HepG2 (cell line): ENCODE results near the gene PPP2R5D. TPM values are rescaled to one million over a fixed set of nuclear protein-coding genes. Genes with fewer than 3 reads are reported as not detected.

Experiments
- DR1 ChIP-seq: sonication (generic); formaldehyde crosslinking; IDR thresholded peaks from 2 replicates; pipeline ENCODE4 v1.8.0; 2021; ENCODE audit warnings: mild to moderate bottlenecking, missing genetic modification reagents, inconsistent platforms
- EED ChIP-seq: sonication (generic); formaldehyde crosslinking; IDR thresholded peaks from 2 replicates; pipeline ENCODE4 v1.5.0; 2020; ENCODE audit warnings: mild to moderate bottlenecking, missing genetic modification reagents
- JARID2 ChIP-seq: sonication (generic); formaldehyde crosslinking; IDR thresholded peaks from 2 replicates; pipeline ENCODE4 v1.8.1; 2023; ENCODE audit warnings: missing genetic modification reagents, inconsistent platforms; ENCODE audit not compliant: insufficient replicate concordance
- KDM5A ChIP-seq: fragments of 200-600 bp; sonication (generic); IDR thresholded peaks from 2 replicates; pipeline ENCODE4 v1.7.0; 2018; ENCODE audit warnings: antibody characterized with exemption, mild to moderate bottlenecking, low read length, borderline replicate concordance
- MAZ ChIP-seq, 2 experiments: sonication (generic) in 1 of 2; formaldehyde crosslinking in 1 of 2; IDR thresholded peaks; 2 replicates each; pipeline versions ENCODE4 v1.5.0 to v1.6.1; 2012 to 2020; ENCODE audit warnings: low read depth in 2 of 2, mild to moderate bottlenecking in 2 of 2, borderline replicate concordance in 1 of 2, improper control_type of control experiment in 1 of 2, low read length in 1 of 2, missing genetic modification reagents in 1 of 2, moderate library complexity in 1 of 2
- NRL ChIP-seq: sonication (generic); formaldehyde crosslinking; IDR thresholded peaks from 2 replicates; pipeline ENCODE4 v1.5.0; 2020; ENCODE audit warnings: missing genetic modification reagents, mild to moderate bottlenecking, moderate library complexity, borderline replicate concordance
- SAFB2 ChIP-seq: sonication (generic); formaldehyde crosslinking; IDR thresholded peaks from 2 replicates; pipeline ENCODE4 v1.5.1; 2020; ENCODE audit warnings: missing genetic modification reagents, low read depth, mild to moderate bottlenecking, borderline replicate concordance
- SIN3B ChIP-seq: fragments of 150-350 bp; IDR thresholded peaks from 2 replicates; pipeline ENCODE4 v1.6.1; 2014; ENCODE audit warnings: low read length
- SNAI1 ChIP-seq: sonication (generic); formaldehyde crosslinking; IDR thresholded peaks from 2 replicates; pipeline ENCODE4 v1.5.0; 2020; ENCODE audit warnings: mild to moderate bottlenecking, missing genetic modification reagents, borderline replicate concordance
- TBX2 ChIP-seq: sonication (generic); formaldehyde crosslinking; IDR thresholded peaks from 2 replicates; pipeline ENCODE4 v1.5.0; 2020; ENCODE audit warnings: missing genetic modification reagents, mild to moderate bottlenecking, borderline replicate concordance
- YY1 ChIP-seq: IDR thresholded peaks from 2 replicates; pipeline ENCODE4 v1.6.1; 2011; ENCODE audit warnings: low read length, low read depth, moderate library complexity, mild to moderate bottlenecking; ENCODE audit not compliant: insufficient read depth, insufficient replicate concordance
- ZBTB2 ChIP-seq: sonication (generic); formaldehyde crosslinking; IDR thresholded peaks from 2 replicates; pipeline ENCODE4 v1.8.0; 2022; ENCODE audit warnings: low read depth, missing genetic modification reagents
- ZBTB44 ChIP-seq: sonication (generic); formaldehyde crosslinking; IDR thresholded peaks from 2 replicates; pipeline ENCODE4 v1.4.0; 2020; ENCODE audit warnings: missing genetic modification reagents
- ZFP41 ChIP-seq: sonication (generic); formaldehyde crosslinking; IDR thresholded peaks from 2 replicates; pipeline ENCODE4 v1.4.0; 2020; ENCODE audit warnings: mild to moderate bottlenecking, missing genetic modification reagents, borderline replicate concordance
- ZHX1 ChIP-seq: sonication (generic); formaldehyde crosslinking; IDR thresholded peaks from 2 replicates; pipeline ENCODE4 v1.8.1; 2022; ENCODE audit warnings: low read depth, mild to moderate bottlenecking, missing genetic modification reagents
- ZNF225 ChIP-seq: sonication (generic); formaldehyde crosslinking; IDR thresholded peaks from 2 replicates; pipeline ENCODE4 v1.4.0; 2020; ENCODE audit warnings: mild to moderate bottlenecking, missing genetic modification reagents
- ZNF263 ChIP-seq: sonication (generic); formaldehyde crosslinking; IDR thresholded peaks from 2 replicates; pipeline ENCODE4 v1.4.0; 2020; ENCODE audit warnings: missing genetic modification reagents
- ZNF329 ChIP-seq: sonication (generic); formaldehyde crosslinking; IDR thresholded peaks from 2 replicates; pipeline ENCODE4 v1.9.0; 2021; ENCODE audit warnings: low read depth, mild to moderate bottlenecking, missing genetic modification reagents
- ZNF567 ChIP-seq: sonication (generic); formaldehyde crosslinking; IDR thresholded peaks from 2 replicates; pipeline ENCODE4 v1.8.1; 2023; ENCODE audit warnings: mild to moderate bottlenecking, missing genetic modification reagents, borderline replicate concordance
- ZNF598 ChIP-seq: sonication (generic); formaldehyde crosslinking; IDR thresholded peaks from 2 replicates; pipeline ENCODE4 v1.5.1; 2020; ENCODE audit warnings: mild to moderate bottlenecking, missing genetic modification reagents, borderline replicate concordance
- ZNF788 ChIP-seq: sonication (generic); formaldehyde crosslinking; IDR thresholded peaks from 2 replicates; pipeline ENCODE4 v1.5.0; 2020; ENCODE audit warnings: mild to moderate bottlenecking, missing genetic modification reagents, borderline replicate concordance
- polyA plus RNA-seq, 8 experiments: library from polyadenylated mRNA; depleted of rRNA in 3 of 8; stranded (reverse) in 7 of 8; unstranded in 1 of 8; fragments of >200 nt; fragmentation: Illumina TruSeq in 4 of 8; extraction: Trizol in 4 of 8; gene quantifications; 2 replicates each; pipeline versions ENCODE4 v1.2.1 to v1.2.3, GENCODE V29; 2011 to 2016; ENCODE audit warnings: low read depth in 4 of 8, missing spikeins in 1 of 8, mixed read lengths in 1 of 8; ENCODE audit not compliant: insufficient read depth in 1 of 8
- total RNA-seq, 5 experiments: library from RNA; depleted of rRNA; stranded (reverse); fragments of >200 nt; fragmentation: Illumina TruSeq; extraction: Trizol; gene quantifications; 2 replicates each; pipeline ENCODE4 v1.2.3, GENCODE V29; 2016; ENCODE audit warnings: low read depth in 1 of 5

The PPP2R5D gene
- total and polyA plus RNA-seq, 2 of the 13 experiments (the other 11 are each of a cell fraction or from before 2014, with no cell fraction given): 53.7 to 60.4 TPM

GRCh38 chr6:43013097-43013842 lies 28.9 kb downstream of the PPP2R5D start (continued):
- TF ChIP-seq ZBTB2 (peak; percentile 6; the same call in 1 of the 2 replicates), ZNF263 (peak; percentile 6; the same call in 1 of the 2 replicates), SIN3B (0 out of 2 replicates have a peak, but pooled peaks have one; percentile 1), ZFP41 (CRISPR knock-in tag) (0 out of 2 replicates have a peak, but pooled peaks have one; percentile 68), ZNF788 (CRISPR knock-in tag) (0 out of 2 replicates have a peak, but pooled peaks have one; percentile 14), YY1 (peak; percentile 0), ZNF329 (CRISPR knock-in tag) (0 out of 2 replicates have a peak, but pooled peaks have one; percentile 45), ZBTB44 (no peak), SNAI1 (CRISPR knock-in tag) (0 out of 2 replicates have a peak, but pooled peaks have one; percentile 45), MAZ (IDR thresholded peaks at IDR 0.05; ENCODE audit: borderline replicate concordance, low read depth, low read length) (no peak), MAZ (CRISPR knock-in tag; IDR thresholded peaks at IDR 0.05; ENCODE audit: low read depth) (peak; percentile 9; the same call in 1 of the 2 replicates), NRL (CRISPR knock-in tag) (0 out of 2 replicates have a peak, but pooled peaks have one; percentile 44), JARID2 (peak; percentile 22), ZNF598 (CRISPR knock-in tag) (0 out of 2 replicates have a peak, but pooled peaks have one; percentile 19), SAFB2 (CRISPR knock-in tag) (0 out of 2 replicates have a peak, but pooled peaks have one; percentile 2), ZHX1 (0 out of 2 replicates have a peak, but pooled peaks have one; percentile 15), DR1 (CRISPR knock-in tag) (no peak), ZNF567 (peak; percentile 80; the same call in 1 of the 2 replicates), ZNF225 (CRISPR knock-in tag) (0 out of 2 replicates have a peak, but pooled peaks have one; percentile 39), EED (CRISPR knock-in tag) (0 out of 2 replicates have a peak, but pooled peaks have one; percentile 20), KDM5A (peak; percentile 69; the same call in 1 of the 2 replicates), TBX2 (CRISPR knock-in tag) (0 out of 2 replicates have a peak, but pooled peaks have one; percentile 9)
